HG03439 (cell line): Measurements from ENCODE around the gene FLII.
"Not testable (repeated sequence)": the region's sequence is repeated elsewhere in the genome, so short reads cannot be mapped to it uniquely, and the experiment has no call there.

Experiments used
- ATAC-seq: cut with Tn5 transposase; IDR thresholded peaks from one replicate; pipeline ENCODE4 v1.9.1; 2021; ENCODE audit warnings: mild to moderate bottlenecking, moderate library complexity; ENCODE audit not compliant: unreplicated experiment

The FLII gene

DNA sequence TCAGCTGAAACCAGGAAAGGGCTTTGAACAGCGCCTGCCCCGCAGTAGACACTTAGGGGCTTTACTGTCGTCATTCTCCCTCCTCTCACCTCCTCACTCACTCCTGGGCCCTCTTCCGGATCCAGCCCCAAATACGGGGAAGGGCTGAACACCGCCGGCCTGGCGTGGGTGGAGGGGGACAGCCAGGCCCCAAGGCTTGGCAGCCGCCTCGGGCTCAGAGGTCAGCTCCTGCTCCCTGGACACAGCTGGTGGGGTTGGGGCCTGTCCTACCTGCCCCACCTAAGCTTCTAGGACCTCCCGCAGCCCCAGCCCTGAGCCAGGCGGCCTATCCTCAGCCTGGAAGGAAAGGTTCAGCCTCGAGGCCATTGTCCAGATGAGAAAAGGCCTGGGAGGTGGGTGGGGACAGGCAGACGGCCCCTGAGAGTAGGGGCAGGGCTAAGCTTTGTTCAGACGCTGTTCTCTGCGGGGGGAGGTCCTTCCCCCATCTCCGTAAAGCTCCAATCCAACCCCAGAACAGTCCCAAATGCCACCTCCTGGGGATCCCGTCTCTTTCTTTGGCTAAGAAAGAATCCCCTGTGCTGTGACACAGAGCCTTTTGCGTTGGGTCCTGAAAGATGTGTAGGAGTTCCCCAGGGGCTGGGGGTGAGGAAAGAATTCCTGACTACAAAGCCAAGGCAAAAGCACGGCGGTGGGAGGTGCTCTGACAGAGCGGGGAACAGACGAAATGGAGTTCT, 34.0 kb downstream of the FLII start:
- no peak for ATAC-seq

DNA sequence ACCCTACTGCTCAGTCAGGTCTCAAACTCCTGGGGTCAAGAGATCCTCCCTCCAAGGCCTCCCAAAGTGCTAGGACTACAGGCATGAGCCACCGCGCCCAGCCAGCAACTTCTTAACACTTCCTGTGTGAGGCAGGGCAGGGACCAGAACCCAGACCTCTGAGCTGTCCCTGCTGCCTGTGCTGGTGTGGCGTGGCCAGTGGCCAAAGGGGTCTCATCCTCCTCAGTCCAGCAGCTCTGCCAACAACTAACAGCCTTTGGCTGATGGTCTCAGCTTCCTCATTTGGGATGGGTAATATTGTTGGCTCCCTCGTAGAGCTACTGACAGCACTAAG, 34.5 kb downstream of the FLII start:
- ATAC-seq = no peak

DNA sequence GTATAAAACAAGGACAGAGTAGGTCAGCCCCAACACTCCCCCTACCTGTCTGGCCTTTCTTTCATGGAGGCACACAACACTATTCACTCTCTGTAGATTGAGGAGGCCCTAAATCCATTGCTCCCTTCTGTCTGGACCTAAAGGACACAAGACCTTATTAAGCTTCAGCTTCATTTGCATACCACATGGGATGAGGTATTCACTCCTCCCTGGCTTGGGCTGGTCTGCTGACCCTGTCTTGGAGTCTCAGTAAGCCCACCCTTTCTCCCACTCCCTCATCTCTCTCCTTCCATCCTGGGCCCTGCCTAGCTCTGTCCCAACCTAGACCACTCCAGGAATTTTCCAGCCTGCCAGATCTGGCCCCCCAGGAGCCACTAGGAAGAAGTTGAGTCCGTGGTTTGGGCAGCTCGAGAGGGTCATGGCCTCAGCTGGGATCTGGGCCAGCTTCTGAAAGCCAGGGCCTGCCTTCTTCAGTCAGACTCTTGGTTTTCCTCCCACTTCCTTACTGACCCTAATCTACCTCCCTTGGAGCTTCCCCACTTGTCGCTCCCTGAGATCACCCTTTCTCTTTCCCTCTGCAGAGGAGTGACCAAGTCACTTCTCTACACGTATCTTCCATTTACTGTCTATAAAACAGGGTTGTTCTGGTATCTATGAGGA, 39.7 kb downstream of the FLII start:
- no peak for ATAC-seq

DNA sequence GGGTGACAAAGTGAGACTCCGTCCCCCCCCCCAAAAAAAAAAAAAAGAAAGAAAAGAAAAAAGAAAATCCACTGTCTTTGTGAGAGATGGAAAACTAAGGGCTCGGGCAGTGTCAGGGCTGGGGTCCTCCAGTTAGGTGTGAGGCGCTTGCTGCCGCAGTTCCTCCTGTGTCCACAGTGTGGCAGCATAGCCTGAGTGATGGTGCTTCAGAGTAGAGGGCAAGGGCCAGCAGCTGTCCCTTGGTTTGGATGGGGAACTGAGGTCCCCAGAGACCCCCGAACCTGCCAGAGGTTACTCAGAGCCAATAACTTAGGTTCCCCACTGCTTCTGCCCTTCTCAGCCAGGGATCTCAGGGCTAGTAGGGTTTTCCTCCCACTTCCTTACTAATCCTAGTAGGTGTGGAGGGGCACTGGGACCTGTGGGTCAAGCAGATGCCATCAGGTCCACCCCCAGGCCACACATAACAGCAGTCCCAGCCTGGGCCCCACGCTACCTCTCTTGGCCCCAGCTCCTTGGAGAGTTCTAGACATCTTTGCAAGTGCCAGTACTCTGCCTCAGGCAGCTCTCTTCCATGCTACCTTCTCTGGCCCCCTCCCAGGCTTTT, 41.0 kb downstream of the FLII start:
- ATAC-seq = no peak

DNA sequence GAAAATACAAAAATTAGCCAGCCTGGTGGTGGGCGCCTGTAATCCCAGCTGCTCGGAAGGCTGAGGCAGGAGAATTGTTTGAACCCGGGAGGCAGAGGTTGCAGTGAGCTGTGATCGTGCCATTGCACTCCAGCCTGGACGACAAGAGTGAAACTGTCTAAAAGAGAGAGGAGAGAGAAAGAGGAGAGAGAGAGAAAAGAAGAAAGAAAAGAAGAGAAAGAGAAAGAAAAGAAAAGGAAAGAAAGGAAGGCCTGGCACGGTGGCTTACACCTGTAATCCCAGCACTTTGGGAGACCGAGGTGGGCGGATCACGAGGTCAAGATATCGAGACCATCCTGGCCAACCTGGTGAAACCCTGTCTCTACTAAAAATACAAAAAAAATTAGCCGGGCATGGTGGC, 41.6 kb downstream of the FLII start:
- not testable (repeated sequence) for ATAC-seq

DNA sequence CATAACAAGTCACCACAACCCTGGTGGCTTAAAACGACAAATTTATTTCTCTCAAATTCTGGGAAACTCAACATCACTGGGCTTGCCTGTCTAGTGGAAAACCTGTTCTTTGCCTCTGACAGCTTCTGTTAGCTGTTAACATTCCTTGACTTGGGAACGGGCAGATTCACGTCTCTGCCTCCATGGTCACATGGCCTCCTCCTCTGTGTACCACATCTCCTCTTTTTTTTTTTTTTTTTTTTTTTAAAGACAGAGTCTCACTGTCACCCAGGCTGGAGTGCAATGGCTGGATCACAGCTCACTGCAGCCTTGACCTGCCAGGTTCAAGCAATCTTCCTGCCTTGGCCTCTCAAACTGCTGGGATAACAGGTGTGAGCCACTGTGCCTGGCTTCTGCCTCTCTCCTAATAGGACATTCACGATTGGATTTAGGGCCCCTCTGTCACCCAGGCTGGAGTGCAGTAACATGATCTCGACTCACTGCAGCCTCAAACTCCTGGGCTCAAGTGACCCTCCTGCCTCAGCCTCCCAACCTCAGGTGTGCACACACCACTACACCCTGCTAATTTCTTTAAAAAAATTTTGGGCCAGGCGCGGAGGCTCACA, 44.8 kb downstream of the FLII start:
- no peak for ATAC-seq

DNA sequence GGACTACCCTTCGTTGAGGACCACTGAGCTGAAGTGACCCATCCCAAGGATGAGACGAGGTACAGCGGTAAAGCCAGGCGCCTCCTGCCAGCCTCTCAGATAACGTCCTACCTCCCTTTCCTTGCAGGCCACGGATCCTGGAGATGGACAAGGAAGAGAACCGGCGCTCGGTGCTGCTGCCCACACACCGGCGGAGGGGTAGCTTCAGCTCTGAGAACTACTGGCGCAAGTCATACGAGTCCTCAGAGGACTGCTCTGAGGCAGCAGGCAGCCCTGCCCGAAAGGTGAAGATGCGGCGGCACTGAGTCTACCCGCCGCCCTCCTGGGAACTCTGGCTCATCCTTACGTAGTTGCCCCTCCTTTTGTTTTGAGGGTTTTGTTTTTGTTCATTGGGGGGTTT, 50.4 kb downstream of the FLII start:
- ATAC-seq = no peak

DNA sequence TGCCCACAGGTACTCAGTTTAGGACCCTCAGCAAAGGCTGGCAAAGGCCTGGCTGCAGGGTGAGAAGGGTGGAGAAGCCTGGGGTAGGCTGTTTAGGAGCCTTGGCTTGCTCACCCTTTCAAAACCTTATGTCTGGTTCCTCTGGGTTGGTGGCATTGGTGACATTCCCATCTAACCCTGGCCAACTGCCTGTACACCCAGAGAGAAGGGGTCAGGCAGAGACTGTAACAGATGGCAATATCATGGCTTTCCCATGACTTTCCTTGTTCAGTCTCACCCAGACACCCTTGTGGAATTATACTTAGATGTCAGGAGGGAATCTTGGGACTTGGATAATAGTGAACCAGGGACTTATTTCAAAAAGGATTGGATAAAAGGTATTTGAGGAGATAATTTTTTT, 51.6 kb downstream of the FLII start:
- no peak for ATAC-seq

DNA sequence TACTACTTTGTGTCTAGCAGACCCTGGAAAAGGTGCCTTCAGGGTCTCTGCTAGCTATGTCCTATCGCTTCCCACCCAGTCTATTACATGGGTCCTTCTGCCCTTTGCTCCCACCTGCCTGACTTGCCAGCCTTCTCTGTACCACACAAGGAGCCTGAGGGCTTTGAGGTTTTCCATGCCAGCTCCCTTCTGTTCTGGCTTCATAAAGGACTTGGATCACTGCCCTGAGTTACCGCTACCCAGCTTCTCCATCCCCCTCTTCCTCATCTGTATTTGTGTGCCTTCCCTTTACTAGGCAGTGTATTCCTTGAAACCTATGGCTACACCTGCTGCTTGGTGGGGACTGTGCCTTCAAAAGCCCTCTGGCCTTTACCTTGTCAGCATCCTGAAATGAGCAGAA, 52.7 kb downstream of the FLII start:
- no peak for ATAC-seq

DNA sequence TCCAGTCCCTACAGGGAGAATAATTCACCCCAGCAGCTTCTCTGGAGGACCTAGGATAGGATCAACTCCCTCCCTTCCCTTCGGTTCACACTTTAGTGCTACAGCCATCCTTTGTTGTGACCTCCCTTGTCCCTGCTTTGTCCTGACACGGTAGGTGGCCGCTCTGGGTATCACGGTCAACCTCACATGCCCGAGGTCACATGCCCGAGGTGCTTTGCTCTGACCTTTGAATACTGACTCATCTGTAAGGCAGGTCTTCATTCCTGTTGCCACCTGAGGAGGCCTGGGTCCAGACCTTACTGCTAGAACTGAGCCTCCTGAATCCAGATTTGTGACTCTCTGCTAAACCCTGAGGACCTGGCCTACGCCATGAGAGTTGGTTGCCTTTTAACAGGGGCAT, 55.2 kb downstream of the FLII start:
- ATAC-seq = no peak

DNA sequence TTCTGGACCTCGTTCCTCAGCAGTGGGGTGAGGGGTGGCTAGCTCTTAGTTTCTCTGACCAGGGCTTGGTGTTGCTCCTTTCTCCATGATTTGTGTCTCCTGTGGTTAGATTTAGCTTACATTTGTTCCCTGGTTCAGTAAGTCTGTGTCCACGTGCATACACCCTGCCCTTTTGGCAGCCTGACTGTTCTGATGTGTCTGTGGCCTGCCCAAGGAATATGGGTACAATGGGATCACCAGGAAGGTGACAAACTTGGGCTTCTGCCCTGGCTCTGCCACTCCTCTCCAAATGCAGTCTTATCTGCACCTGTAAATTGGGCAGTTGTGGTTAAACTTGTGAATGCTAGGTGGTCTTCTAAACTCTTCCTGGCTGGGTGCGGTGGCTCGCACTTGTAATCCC, 57.4 kb downstream of the FLII start:
- ATAC-seq = no peak

DNA sequence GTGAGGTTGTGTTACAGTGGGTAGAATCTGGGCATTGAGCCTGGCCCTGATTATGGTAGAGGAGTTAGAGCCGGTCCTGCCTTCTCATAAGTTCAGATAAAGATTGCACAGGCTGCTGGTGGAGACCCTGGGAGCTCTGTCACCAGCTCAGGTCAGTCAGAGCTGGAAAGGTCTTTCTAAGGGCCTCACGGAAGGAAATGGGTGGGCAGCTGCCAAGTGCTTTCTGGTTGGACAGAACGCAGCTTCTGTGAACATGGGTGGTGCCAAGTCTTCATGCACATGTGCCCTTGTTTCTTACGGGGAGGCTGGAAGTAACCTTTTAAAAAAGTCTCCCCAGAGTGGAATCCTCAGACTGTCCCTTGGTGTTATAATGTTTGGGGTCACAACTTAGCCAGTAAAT, 60.0 kb downstream of the FLII start:
- ATAC-seq = no peak

DNA sequence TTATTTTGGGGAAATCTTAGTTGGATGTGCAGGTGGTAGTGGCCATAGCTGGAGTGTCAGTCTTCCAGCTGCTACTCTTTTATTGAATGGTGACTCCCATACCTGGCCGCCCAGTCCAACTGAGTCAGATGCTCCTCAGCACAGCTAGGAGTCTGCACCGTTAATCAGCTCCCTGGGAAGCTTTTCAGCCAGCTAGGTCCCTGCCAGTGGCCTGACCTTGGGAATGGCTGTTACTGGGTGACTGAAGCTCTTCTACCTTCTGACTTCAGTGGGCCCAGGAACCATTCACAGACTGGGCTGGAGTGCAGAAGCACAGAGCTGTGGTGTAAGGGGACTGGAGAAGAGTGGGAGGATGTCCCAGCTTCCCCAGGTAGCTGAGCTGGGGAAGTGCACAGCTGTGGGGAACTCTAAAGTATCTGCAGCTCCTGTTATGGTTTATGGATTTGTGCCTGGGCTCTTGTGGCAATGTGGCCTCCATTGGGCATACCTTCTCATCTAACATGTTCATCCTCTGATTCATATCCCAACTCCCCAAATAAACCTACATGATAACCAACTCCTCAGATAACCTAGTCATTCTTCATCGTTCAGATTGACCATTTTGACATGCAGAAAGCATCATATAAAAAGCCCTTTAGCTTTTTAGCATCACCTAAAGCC, 60.9 kb downstream of the FLII start:
- no peak for ATAC-seq

DNA sequence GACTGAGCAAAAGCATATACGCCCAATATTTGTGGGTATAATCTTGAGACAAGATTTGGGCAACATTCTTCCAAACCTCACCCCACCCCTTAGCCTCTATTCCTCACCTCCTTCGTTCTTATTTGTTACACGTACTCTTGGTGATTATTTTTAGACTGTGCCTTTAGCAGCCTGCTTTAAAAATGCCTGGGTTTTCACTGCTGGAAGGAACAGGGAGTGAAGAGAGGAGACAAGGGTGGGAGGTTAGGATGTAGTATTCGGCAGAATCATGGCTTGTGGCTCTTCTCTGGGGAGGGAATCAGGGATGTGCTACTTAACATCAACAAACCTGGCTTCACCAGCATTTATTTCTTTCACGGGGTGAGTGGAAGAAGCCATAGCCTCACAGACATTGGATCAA, 63.3 kb downstream of the FLII start:
- no peak for ATAC-seq
